ENCODE measurements around the gene PLSCR2.
"Not testable (repeated sequence)": the region's sequence is repeated elsewhere in the genome, so short reads cannot be mapped to it uniquely, and the experiment has no call there.

The PLSCR2 gene

GRCh38 chr3:146476094-146476740 lies 6.9 kb upstream of the PLSCR2 start:
- DNase-seq: no peak

- DNase-seq: not testable (repeated sequence)
Measured at GRCh38 chr3:146474976-146475375, 5.6 kb upstream of the PLSCR2 start.

GRCh38 chr3:146473726-146474125 lies 4.4 kb upstream of the PLSCR2 start:
- no peak for DNase-seq

- DNase-seq: no peak
Measured at GRCh38 chr3:146472611-146473010, 3.2 kb upstream of the PLSCR2 start.

GRCh38 chr3:146471012-146471411 lies 1.7 kb upstream of the PLSCR2 start:
- no peak for DNase-seq

GRCh38 chr3:146470425-146470990 lies 1.1 kb upstream of the PLSCR2 start:
- DNase-seq: no peak

- no peak for DNase-seq
Measured at GRCh38 chr3:146468671-146469149, 651 bp downstream of the PLSCR2 start.

- no peak for DNase-seq
Measured at GRCh38 chr3:146468234-146468633, 1.1 kb downstream of the PLSCR2 start.

DNA sequence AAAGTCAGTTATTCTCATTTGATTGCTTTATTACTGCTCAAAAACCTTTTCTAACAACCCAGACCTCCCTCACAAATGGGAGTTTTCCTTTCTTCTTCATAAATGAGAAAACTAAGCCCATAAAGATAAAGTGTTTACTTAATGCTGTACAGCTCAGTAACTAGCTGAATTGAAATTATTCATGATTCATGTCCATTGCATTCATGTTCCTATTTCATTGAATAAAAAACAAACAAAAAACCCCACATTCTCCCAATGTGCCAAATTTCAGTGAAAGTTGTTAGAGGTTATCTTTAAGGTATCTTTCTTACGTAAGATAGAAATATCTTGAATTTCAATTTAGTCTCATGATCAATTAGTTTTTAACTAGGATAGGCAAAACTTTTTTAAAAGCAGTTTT lies 2.8 kb downstream of the PLSCR2 start:
- no peak for DNase-seq

- no peak for DNase-seq
Measured at GRCh38 chr3:146465693-146466465, 3.5 kb downstream of the PLSCR2 start.

- DNase-seq: no peak
Measured at GRCh38 chr3:146464783-146465182, 4.6 kb downstream of the PLSCR2 start.

GRCh38 chr3:146464005-146464595 lies 5.3 kb downstream of the PLSCR2 start:
- no peak for DNase-seq

DNA sequence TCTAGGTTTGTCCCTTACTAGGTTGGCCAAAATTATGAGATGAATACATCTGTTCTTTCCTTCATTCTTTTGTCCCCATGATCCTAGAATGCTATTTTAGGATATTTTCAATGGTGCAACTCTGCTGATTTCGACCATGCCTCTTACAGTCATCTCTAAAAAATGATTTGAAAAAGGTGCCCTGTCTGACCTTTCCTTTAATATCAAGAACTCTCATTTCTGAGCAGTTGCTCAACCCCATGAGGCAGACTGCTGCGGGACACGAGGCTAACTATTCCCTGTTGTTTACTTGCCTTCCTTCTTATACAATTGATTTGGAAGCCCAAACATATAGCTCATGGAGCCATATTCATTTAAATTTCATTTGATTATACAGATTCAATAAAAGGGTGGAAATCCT lies 14.6 kb downstream of the PLSCR2 start:
- no peak for DNase-seq

- DNase-seq: no peak
Measured at GRCh38 chr3:146449613-146450012, 19.7 kb downstream of the PLSCR2 start.

DNA sequence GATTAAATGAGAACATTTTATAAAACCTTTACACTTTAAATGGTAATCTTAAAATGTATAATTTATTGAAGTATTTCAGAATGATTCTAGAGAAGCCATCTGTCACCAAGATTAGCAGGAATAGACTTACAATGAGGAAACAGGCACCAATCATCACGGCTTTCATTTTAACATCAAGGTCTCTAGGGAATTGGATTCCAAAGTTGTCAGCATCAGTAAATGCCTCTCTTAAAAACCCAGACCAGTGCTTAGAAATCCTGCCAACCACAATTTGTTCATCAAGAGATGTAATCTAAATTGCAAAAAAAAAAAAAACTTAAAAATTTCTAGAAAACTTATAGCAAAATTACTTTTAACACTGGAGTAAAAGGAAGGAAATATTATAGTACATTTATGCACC lies 20.3 kb downstream of the PLSCR2 start:
- DNase-seq: no peak

DNA sequence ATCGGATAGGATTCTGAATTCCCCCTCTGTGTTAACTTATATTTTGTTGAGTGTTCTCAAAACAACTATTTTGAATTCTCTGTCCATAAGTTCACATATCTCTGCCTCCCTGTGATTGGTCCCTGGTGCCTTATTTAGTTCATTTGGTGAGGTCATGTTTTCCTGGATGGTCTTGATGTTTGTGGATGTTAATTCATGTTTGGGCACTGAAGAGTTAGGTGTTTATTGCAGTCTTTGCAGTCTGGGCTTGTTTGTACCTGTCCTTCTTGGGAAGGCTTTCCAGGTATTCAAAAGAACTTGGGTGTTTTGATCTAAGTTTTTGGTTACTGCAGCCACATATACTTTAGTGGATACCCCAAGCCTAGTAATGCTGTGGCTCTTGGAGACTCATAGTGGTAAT lies 23.3 kb downstream of the PLSCR2 start:
- no peak for DNase-seq

- not testable (repeated sequence) for DNase-seq
Measured at GRCh38 chr3:146440310-146440709, 29.1 kb downstream of the PLSCR2 start.

- no peak for DNase-seq
Measured at GRCh38 chr3:146432066-146432465, 37.3 kb downstream of the PLSCR2 start.

DNA sequence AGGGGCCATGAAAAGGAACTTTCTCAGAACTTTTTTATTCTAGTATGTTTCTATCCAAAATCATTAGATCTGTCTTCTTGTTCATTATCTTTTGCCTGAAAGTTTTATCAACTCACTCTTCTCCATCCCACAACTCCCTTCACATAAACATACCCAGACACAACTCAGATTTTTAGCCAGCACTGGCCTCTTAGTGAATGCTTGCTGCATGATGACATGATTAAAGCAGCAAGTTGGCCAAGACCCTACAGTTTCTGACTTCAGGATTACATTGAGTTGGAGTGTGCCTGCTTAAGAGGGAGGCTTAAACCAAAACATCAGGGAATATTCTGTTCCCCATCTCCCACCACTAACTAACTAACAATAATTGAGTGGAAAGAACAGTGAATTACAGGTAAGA lies 38.1 kb downstream of the PLSCR2 start:
- no peak for DNase-seq

DNA sequence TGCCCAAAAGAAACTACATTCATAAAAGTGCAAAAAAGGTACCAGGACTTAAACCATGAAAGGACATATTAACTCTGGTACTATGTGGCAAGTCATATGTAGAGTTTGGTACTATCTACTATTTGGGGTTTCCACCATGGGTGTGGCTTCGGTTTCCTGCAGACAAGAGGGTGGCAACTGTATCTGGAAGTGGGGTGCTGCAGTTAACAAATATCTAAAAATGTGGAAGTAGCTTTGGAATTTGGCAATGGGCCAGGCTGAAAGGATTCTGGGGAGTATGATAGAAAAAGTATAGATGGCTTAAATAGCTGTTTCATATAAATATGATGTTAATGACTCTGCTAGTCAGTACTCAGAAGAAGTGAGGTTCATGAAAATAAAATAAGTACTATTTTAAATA lies 44.0 kb downstream of the PLSCR2 start:
- DNase-seq: no peak

GRCh38 chr3:146421819-146422759 lies 47.3 kb downstream of the PLSCR2 start:
- DNase-seq: no peak

GRCh38 chr3:146416366-146416765 lies 53.0 kb downstream of the PLSCR2 start:
- DNase-seq: no peak

GRCh38 chr3:146414010-146414409 lies 55.4 kb downstream of the PLSCR2 start:
- DNase-seq: no peak
